Iris pigment epithelial cell (primary cell): Measurements from ENCODE around the gene CASP6.

ENCODE experiments used
- DNase-seq: peaks from one replicate; pipeline ENCODE4 v3.0.0-alpha.2; 2011; ENCODE audit warnings: low read depth

CASP6 gene

GRCh38 chr4:109702950-109703663 lies at the start of gene CASP6:
Gene CASP6 (minus strand): TSS chr4:109703445. CDS start chr4:109703395, 50 bp downstream.
- peak; percentile 77 for DNase-seq

GRCh38 chr4:109752525-109752924 lies 49.3 kb upstream of the CASP6 start:
- no peak for DNase-seq

GRCh38 chr4:109751852-109752251 lies 48.6 kb upstream of the CASP6 start:
- no peak for DNase-seq

GRCh38 chr4:109750652-109751244 lies 47.5 kb upstream of the CASP6 start:
- no peak for DNase-seq

- no peak for DNase-seq
Observed at GRCh38 chr4:109749388-109750082, 46.3 kb upstream of the CASP6 start.

- DNase-seq: no peak
Observed at GRCh38 chr4:109748114-109748513, 44.9 kb upstream of the CASP6 start.

GRCh38 chr4:109746728-109747127 lies 43.5 kb upstream of the CASP6 start:
- DNase-seq: no peak

GRCh38 chr4:109745830-109746229 lies 42.6 kb upstream of the CASP6 start:
- DNase-seq: no peak

- peak; percentile 57 for DNase-seq
Observed at GRCh38 chr4:109739547-109739946, 36.3 kb upstream of the CASP6 start.

GRCh38 chr4:109738104-109738872 lies 35.0 kb upstream of the CASP6 start:
- no peak for DNase-seq

- peak; percentile 61 for DNase-seq
Observed at GRCh38 chr4:109735566-109736365, 32.5 kb upstream of the CASP6 start.

- DNase-seq: no peak
Observed at GRCh38 chr4:109733728-109734127, 30.5 kb upstream of the CASP6 start.

GRCh38 chr4:109730619-109731545 lies 27.6 kb upstream of the CASP6 start:
- DNase-seq: peak; percentile 44

- DNase-seq: peak; percentile 64
Observed at GRCh38 chr4:109729718-109730618, 26.7 kb upstream of the CASP6 start, which contains the start of gene PLA2G12A. Gene PLA2G12A (minus strand): TSS chr4:109730070. CDS start chr4:109729809, 261 bp downstream.

- DNase-seq: peak; percentile 12
Observed at GRCh38 chr4:109729117-109729717, 26.0 kb upstream of the CASP6 start.

- DNase-seq: no peak
Observed at GRCh38 chr4:109728385-109728784, 25.1 kb upstream of the CASP6 start.

- DNase-seq: no peak
Observed at GRCh38 chr4:109723110-109723509, 19.9 kb upstream of the CASP6 start.

GRCh38 chr4:109722357-109722756 lies 19.1 kb upstream of the CASP6 start:
- DNase-seq: no peak

- peak; percentile 45 for DNase-seq
Observed at GRCh38 chr4:109721033-109721432, 17.8 kb upstream of the CASP6 start.
